Ramos (cell line): ENCODE data around the gene CROCC2.

Experiments
- in situ Hi-C: fragments of 300-500 bp; cut with MboI; formaldehyde crosslinking; loops from one replicate; pipeline ENCODE4 v1.14.3; 2022; ENCODE audit warnings: low sequenced_read_pairs; ENCODE audit not compliant: unreplicated experiment

The CROCC2 gene

DNA sequence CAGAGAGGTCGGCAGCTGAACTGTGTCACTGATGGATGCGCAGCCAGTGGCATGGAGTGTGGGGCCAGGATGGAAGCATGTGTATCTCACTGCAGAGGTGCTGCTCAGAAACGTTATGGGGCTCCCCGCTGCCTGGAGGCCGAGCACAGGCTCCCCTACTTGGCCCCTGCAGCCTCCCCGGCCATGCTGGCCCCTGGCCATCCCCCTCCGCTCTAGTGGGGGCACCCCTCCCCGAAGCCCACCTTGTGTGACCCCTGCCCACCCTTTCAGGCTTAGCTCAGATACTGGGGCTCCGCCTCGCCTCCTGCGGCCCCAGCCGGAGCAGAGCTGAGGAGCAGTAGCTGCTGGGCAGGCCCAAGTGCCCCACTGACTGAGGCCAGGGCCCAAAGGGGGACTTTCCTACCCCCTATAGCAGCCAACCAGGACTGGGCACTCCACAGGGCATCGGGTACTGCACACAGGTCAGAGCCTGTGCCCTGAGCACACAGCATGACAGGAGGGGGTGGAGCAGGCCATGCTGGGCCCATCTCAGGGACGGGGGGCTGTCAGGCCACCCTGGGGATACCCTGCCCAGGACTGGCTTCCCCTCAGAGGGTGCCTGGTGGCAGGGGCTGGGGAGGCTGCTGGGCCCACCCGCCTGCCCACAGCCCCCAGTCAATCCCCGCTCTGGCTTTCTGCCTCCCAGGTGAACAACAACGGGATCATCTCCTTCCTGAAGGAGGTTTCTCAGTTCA lies 123.6 kb downstream of the CROCC2 start:
- in situ Hi-C loops, result no loop called here

DNA sequence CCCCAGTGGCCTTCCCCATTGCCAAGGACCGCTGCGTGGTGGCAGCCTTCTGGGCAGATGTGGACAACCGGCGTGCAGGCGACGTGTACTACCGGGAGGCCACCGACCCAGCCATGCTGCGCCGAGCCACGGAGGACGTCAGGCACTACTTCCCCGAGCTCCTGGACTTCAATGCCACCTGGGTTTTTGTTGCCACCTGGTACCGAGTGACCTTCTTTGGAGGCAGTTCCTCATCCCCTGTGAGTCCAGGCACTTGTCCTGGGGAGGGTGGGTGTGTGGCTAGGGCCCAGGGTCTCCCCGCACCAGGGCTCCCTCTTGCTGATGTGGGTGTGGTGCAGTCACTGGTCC lies 124.2 kb downstream of the CROCC2 start:
- in situ Hi-C loops, result no loop called here

DNA sequence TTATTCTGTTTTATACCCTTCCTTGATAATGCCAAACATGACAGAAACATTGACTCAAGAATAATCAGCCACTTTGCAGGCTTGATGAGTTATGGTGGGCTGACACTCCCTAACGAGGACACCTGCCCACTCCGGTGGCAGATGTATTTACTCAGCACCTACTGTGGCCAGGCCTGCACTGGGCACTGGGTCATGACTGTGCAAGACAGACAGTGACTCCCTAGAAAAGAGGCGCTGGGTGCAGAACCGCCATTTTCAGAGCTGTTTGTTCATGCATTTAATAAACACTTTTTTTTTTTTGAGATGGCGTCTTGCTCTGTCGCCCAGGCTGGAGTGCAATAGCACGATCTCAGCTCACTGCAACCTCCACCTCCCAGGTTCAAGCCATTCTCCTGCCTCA lies 124.7 kb downstream of the CROCC2 start:
- in situ Hi-C loops, result no loop called here

DNA sequence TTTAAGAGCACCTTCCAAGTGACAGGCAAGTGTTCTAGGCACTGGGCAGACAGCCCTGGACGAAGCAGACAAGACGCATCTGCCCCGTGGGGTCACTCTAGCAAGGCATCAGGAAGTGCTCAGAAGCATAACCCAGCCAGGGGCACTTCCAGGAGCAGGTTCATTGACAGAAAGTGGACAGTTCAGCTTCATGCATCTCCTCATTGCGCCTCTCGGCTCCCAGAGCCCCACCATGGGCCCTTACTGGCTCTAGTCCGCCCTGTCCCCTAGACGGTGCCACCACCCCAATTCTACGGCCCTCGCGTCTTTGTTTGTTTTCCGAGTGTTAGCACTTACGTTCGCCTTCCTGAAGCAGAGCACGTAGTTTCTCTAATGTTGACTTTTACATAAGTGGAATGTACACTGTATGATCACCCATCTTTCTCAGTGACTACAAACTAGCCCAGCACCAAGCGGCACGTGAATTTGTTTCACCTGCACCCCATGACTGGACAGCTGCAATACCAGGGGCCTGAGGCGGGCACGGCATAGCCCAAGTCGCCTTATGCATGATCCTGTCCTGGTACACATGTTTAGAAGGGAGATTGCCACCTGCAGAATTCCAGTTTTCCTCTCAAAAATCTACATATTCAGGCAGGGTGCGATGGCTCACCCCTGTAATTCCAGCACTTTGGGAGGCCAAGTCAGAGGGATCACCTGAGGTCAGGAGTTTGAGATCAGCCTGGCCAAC lies 125.5 kb downstream of the CROCC2 start:
- in situ Hi-C loops, result no loop called here

DNA sequence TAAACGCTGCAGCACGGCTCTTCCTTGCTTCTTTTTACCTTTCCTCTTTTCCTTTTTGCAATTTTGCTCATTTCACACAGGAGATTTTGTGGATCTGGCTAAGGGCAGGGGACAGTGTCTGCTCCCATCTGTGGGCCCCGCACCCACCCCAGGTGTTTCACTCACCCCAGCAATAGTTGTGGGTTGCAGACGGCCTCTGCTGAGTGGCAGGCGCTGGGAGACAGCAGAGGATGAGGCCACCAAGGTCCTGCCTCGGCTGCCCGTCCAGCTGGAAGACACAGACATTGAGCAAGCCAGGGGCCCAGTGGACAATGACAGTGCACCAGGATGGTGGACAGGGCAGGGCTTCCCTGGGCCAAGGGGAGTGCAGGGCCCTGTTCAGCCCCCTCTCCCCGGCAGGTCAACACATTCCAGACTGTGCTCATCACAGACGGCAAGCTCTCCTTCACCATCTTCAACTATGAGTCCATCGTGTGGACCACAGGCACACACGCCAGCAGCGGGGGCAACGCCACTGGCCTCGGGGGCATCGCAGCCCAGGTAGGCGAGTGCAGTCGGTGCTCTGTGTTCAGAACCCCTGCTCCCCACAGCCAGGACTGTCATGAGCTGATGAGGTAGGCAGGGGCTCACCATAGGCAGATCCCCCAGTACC lies 127.3 kb downstream of the CROCC2 start:
- in situ Hi-C loops, result no loop called here

DNA sequence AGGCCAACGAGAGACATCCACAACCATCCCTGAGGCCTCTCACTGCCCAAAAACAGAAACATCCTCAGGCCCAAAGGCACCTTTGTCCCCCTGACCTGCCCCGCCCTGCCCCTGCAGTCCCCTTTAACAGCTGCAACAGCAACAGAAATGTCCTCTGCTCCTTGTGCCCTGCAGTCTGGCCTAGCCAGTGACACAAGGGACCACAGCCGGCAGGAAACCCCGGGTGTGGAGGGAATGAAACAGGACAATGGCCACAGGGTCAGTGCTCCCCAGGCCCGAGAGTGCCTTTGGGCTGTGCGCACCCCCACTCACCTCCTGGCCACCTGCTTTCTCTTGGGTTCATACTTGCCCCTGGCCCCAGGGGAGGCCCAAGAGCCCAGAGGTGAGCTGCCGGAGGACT lies 127.9 kb downstream of the CROCC2 start:
- in situ Hi-C loops, result no loop called here

DNA sequence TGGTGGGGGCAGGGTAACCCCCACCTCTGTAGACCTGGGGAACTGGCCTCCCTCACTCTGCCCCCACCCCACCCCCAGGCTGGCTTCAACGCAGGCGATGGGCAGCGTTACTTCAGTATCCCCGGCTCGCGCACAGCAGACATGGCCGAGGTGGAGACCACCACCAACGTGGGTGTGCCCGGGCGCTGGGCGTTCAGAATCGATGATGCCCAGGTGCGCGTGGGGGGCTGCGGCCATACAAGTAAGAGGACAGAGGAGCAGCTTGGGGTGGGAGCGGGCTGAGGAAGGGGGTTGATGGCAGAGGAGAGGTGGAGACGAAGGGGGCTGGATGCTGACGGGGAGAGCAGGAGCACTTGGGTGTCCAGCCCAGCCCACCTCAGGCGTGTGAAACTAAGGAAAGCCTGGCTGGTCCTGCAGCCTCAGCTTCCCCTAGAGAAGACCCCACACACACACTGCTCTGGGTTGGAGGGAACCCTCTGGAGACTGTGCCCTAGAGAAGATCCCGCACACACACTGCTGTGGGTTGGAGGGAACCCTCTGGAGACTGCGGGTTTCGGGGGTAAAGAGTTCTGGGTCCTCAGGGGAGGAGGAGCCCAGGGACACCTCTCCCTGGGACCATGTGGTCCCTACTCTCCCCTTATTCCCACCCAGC lies 128.5 kb downstream of the CROCC2 start:
- in situ Hi-C loops, result no loop called here

DNA sequence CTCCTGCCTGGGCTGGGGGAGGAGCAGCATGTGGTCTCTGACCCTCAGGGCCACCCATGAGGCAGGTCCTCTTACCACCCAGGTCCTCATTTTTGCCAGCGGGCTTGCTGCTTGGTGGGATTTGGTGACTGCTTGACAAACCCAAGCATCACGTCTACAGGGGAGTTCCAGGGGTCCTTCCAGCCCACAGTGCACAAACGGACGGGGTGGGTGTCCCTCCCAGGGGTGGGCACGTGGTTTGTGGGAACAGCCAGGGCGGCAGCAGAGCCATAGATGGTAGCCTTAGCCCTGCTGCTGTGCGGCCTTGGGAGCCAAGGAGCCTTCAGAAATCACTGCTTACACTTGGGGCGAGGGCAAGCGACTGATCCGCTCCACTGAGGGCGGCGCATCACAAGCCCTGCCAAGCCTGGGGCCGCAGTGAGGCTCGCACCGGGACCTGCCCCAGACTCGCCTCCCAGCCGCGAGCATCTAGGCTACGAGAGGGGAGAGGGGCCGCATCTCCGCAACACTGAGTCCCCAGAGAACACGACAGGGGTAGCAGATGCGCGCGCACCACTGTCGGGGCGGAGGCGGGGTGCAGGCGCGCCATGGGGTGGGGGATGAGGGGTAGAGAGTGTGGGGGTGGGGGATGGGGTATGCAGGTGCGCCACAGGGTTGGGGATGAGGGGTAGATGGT lies 129.1 kb downstream of the CROCC2 start:
- in situ Hi-C loops, result no loop called here

DNA sequence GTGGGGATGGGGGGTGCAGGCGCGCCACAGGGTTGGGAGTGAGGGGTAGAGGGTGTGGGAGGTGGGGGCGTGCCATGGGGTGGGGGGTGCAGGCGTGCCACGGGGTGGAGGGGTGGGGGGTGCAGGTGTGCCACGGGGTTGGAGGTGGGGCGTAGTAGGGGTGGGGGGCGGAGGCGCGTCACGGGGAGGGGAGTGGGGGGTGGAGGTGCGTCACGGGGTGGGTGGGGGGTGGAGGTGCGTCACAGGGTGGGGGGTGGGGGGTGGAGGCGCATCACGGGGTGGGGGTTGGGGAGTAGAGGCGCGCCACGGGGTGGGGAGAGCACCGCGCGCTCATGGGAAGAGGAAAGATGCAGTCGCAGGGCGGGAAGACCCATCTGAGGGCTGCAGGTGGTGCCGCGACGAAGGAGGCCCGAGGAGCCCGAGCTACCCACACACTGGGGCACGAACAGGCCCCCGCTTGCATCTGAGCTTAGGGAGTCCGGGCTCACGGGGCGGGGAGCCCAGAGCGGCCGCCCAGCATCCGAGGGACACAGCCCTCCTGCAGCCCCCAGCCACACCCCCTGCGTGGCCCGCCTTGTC lies 129.8 kb downstream of the CROCC2 start:
- in situ Hi-C loops, result no loop called here

DNA sequence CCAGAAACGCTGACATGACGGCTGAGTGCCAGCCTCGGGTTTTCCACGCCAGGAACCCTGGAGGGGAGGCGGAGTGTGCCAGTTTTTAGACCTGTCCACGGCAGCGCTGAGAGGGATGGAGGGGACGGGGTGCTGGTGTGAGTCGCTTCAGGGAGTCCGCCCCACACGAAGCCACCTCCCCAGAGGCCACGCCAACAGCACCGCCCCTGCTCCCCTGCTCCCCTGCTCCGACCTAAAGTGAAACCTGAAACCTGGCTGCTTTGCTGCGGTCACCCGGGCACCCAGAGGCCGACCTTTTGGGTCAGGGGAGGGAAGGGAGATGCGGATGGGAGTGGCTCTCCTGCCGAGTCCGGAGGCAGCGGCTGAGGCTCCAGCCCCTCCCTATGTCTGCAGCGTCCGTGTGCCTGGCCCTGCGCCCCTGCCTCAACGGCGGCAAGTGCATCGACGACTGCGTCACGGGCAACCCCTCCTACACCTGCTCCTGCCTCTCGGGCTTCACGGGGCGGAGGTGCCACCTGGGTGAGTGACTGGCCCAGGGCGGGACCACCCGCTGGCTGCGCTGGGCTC lies 130.3 kb downstream of the CROCC2 start:
- in situ Hi-C loops, result no loop called here

DNA sequence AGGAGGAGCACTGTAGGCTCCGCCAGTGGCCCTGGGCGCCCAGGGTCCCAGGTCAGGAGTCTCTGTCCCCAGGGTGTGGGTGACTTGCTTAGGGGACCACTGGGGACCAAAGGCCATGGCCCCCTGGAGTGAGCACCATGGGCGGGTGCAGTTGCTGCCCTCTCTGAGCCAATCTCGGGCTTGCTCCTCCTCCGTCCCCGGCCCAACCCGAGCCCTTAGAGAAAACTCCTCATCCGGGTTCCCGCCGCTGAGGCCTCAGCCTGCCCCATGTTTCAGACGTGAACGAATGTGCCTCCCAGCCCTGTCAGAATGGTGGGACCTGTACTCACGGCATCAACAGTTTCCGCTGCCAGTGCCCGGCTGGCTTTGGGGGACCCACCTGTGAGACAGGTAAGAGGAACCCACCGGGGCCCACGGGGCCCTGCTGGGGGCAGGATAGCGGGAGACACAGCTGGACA lies 130.9 kb downstream of the CROCC2 start:
- in situ Hi-C loops, result no loop called here

DNA sequence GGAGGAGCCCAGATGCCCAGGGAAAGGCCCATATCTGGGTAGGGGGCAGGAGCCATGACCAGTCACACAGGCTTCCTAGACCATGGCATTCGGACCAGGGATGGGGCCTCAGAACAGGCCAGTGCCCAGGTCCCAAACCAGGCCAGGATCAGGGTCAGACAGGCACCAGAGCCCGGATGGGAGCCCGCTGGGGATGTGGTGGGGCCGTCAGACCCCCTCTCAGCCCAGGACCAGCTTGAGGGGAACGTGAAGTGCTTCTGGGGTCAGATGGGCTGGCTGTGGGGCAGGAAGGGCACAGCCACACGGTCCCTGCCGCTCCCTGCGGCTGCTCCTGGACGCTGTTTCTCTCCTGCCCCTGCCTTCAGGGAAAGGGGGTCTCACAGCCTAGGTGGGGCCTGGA lies 131.4 kb downstream of the CROCC2 start:
- in situ Hi-C loops, result no loop called here

DNA sequence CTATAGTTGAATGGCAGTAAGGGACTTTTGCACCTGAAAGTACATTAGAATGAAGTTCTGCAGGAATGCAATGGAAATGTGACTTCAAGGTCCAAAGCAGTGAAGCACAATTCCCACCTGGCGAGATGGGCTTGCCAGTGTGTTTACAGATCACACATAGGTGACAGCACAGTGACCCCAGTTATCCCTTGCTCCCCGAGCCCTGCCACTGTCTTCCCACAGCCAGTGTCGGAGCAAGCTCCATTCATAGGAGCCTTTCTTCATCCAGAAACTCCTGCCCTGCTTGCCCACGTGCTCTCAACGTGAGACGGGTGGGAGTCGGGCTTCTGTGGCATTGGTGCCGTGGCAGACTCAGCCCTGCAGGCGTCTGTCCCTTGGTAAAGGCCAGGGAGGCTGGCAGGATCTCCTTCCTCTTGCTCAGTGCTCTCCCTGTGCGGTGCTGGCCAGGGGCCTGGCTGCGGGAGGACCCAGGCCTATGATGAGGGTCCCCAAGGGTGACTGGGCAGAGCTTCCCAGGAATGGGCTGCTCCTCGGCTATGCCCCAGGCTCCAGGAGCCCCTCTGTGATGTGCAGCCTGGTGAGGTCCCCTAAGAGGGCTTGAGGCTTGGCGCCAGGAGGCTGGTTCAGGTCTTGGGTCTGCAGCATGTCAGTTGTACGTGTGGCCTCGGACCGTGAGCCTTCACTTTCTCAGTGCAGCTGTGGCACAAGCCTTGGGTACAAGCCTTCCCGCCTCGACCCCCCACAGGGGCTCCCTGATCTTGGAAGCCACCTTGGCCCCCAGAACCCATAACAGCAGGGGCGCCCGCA lies 132.4 kb downstream of the CROCC2 start:
- in situ Hi-C loops, result no loop called here

DNA sequence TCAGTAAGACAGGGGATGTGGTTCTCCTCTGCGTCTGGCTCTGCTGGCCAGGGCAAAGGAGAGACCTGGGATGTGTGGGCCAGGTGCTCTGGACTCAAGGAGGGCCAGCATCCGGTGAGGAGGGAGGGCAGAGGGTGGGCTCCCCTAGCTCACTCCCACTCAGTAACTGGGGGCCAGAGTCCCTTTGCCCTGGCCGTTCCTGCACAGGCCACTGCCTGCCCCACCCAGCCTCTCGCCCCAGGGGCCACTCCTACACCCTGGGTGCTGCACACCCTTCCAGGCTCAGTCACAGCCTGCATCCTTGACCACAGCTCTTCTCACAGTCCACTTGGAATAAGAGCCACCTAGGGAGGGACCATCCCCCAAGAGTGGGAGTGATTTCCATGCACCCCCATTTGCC lies 133.3 kb downstream of the CROCC2 start:
- in situ Hi-C loops, result no loop called here

DNA sequence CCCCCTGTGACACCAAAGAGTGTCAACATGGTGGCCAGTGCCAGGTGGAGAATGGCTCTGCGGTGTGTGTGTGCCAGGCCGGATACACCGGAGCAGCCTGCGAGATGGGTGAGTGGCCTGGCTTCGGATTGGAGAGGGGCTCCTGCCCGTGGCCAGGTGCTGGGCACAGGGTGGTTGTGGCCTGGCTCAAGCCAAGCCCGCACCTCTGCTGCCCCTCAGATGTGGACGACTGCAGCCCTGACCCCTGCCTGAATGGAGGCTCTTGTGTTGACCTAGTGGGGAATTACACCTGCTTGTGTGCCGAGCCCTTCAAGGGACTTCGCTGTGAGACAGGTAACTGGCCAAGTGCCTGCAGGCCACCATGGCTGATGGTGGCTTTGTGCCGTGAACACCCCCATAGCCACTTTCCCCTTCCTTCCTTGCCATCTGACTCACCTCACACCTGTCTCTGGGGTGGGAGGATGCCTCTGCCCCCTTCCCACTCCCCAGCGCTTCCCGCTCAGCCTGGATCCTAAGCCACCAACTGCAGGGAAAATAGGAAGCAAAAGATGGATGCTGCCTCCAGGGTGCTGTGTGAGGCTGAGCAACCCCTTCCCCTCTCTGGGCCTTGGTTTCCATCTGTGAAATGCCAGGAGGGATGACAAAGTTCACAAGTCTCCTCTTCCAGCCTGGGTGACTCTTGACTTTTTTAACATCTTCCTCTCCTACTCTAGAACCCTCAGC lies 134.1 kb downstream of the CROCC2 start:
- in situ Hi-C loops, result no loop called here

DNA sequence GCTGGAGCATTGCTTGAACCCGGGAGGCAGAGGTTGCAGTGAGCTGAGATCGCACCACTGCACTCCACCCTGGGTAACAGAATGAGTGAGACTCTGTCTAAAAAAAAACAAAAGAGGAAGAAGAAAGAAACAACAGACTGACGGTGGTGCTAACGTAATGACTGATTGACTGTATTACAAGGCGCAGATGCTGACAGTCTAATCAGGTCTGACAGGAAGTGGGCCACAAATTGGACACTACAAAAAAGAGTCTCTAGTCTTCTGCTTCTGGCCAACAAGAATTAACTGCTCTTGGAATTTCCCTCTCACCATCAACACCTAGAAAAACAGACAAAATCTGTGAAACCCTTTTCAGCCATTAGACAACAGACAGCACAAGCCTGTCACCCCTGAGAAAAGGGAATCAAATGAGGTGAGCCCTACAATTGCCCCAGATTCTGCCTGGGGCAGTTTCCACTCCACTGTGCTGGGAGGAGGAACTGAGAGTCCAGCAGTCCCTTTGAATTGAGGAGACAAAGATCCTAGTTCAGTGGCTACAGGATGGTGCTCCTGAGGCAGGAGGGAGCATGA lies 135.5 kb downstream of the CROCC2 start:
- in situ Hi-C loops, result no loop called here
